Measurements from ENCODE around the gene PCDH12. TPM values are rescaled to one million over a fixed set of nuclear protein-coding genes. Genes with fewer than 3 reads are reported as not detected.

Gene PCDH12
- polyA plus RNA-seq, 3 donors: 0.20 to 1.2 (median 0.90) TPM

DNA sequence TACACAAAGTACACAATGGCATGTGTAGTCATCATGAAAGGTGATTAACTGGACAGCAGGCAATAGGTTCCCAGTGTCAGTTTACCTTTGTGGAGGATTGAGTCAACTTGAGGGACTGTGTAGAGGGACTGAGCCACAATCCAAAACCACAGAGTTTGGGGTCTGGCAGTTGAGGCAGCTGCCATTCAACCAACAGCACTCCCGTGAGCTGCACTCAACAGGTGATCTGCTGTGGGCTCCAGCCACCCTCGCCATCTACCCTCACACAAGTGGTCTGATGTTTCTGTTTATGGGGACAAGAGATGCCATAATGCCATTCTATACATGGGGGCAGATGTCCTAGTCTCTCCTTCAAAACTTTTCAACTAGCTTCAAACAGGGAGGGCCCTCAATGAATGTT is 37.2 kb downstream of the PCDH12 start:
- intact Hi-C loops (cut with micrococcal nuclease): loop anchor here in 1 of 2 donors (5.0 kb wide), 1 partner anchor 37 kb away; the partner anchor contains the start of gene PCDH12
- Histone ChIP-seq H3K9ac (ENCODE audit: insufficient read depth, low read length, poor library complexity, severe bottlenecking) (no peak overlapping the region), H3K9me3 (replicated peaks in 1 of 2; ENCODE audit: control insufficient read depth in 1 of 2, insufficient read depth in 1 of 2, low read length in 2 of 2) (no peaks in the 10 kb centered on the region), H3K4me1 (ENCODE audit: control insufficient read depth in 1 of 2, insufficient read depth in 2 of 2, low read length in 2 of 2) (peaks cover 18 to 21% of the 10 kb centered on the region in 2 donors), H3K79me2 (ENCODE audit: insufficient read depth, low read length) (peaks cover 15% of the 10 kb centered on the region), H3K27me3 (ENCODE audit: control insufficient read depth in 2 of 2, insufficient read depth in 2 of 2, low read length in 2 of 2) (peaks cover 0 to 4% of the 10 kb centered on the region in 2 donors), H2AFZ (ENCODE audit: insufficient read depth, low read depth, low read length, poor library complexity, severe bottlenecking) (no peak overlapping the region), H3K4me3 (replicated peaks in 1 of 3; ENCODE audit: low read depth in 2 of 3, low read length in 3 of 3) (no peak overlapping the region), H3K4me2 (replicated peaks; ENCODE audit: extremely low read depth, low read length, poor library complexity, severe bottlenecking) (no peak overlapping the region), H4K20me1 (ENCODE audit: insufficient read depth, low read length) (peaks cover 11% of the 10 kb centered on the region), H3K27ac (ENCODE audit: low read depth in 1 of 2, low read length in 2 of 2) (no peak overlapping the region), H3K36me3 (replicated peaks in 1 of 2; ENCODE audit: control insufficient read depth in 1 of 2, insufficient read depth in 2 of 2, low read length in 2 of 2) (peaks cover 6 to 7% of the 10 kb centered on the region in 2 donors)
- TF ChIP-seq CTCF (IDR thresholded peaks at IDR 0.05): no peak
- Mint-ChIP-seq H3K27me3 (ENCODE audit: low read depth in 3 of 3) (peaks cover 0 to 3% (median 0%) of the 10 kb centered on the region in 3 donors), H3K27ac (no peak overlapping the region), H3K4me3 (no peak overlapping the region), H3K36me3 (peaks cover 6 to 7% of the 10 kb centered on the region in 2 donors), H3K9me3 (no peaks in the 10 kb centered on the region), H3K4me1 (peaks cover 19% of the 10 kb centered on the region)
- WGBS (ENCODE audit: insufficient coverage): no CpG with 5 or more reads among the region's 2 CpGs
- DNase-seq: no peak

DNA sequence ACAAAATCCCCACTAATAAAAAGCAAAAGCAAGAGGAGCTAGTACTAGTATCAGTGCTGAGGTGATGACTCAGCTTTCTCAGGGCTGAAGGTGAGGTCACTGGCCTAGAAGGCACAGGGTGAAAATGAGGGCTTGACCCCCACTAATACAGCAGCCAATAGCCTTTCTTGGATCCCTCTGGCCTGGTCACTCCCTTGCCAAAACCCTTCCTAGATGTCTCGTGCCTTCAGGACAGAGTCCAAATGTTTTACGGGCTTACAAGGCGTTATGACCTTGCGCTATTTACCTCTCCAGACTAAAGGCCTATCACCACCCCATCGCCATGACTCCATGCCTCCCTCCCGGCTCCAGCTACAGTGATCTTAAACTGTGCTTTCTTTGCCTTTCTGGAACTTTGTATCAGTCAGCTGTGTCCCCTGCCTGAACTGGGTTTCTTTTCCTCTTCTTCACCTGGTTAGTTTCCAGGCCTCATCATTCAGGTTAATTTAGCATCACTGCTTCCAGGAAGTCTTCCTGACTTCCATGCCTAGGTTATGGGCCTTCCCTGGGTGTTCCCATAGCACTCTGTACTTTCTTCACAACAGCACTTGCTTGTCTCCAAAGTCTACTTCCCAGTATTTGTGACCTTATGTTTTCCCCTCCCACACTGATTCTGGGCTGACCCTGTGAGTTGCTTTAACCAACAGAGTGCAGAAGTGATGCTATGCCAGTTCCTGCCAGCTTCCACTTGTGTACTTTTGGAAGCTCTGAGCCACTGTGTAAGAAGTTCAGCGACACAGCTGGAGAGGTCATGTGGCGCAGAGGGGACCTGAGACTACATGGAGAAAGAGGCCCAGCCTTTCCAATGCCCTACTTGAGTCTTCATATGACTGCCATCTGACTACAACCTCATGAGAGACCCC is 38.5 kb downstream of the PCDH12 start:
- H3K79me2 ChIP-seq (ENCODE audit: insufficient read depth, low read length): peaks cover 5% of the 10 kb centered on the region
- peaks cover 5% of the 10 kb centered on the region for H4K20me1 ChIP-seq (ENCODE audit: insufficient read depth, low read length)
- H3K36me3 Mint-ChIP-seq: peaks cover 3 to 5% of the 10 kb centered on the region in 2 donors
- H3K9me3 Mint-ChIP-seq: no peaks in the 10 kb centered on the region
- peak overlapping the region in 1 of 7 donors; percentile 69 for H3K27ac Mint-ChIP-seq
- H3K27ac ChIP-seq (ENCODE audit: low read depth in 1 of 2, low read length in 2 of 2): no peak overlapping the region
- H3K36me3 ChIP-seq (replicated peaks in 1 of 2; ENCODE audit: control insufficient read depth in 1 of 2, insufficient read depth in 2 of 2, low read length in 2 of 2): no peaks in the 10 kb centered on the region
- peaks cover 17 to 20% of the 10 kb centered on the region in 2 donors for H3K4me1 ChIP-seq (ENCODE audit: control insufficient read depth in 1 of 2, insufficient read depth in 2 of 2, low read length in 2 of 2)
- intact Hi-C loops (cut with micrococcal nuclease): loop anchor here in 1 of 2 donors (5.0 kb wide), 1 partner anchor 38 kb away; the partner anchor contains the start of gene PCDH12
- no peak overlapping the region for H2AFZ ChIP-seq (ENCODE audit: insufficient read depth, low read depth, low read length, poor library complexity, severe bottlenecking)
- no peak overlapping the region for H3K4me3 Mint-ChIP-seq
- no peak overlapping the region for H3K4me3 ChIP-seq (replicated peaks in 1 of 3; ENCODE audit: low read depth in 2 of 3, low read length in 3 of 3)
- no peak overlapping the region for H3K4me2 ChIP-seq (replicated peaks; ENCODE audit: extremely low read depth, low read length, poor library complexity, severe bottlenecking)
- no peak for DNase-seq
- peaks cover 0 to 8% (median 0%) of the 10 kb centered on the region in 3 donors for H3K27me3 Mint-ChIP-seq (ENCODE audit: low read depth in 3 of 3)
- H3K4me1 Mint-ChIP-seq: peaks cover 22% of the 10 kb centered on the region
- H3K27me3 ChIP-seq (ENCODE audit: control insufficient read depth in 2 of 2, insufficient read depth in 2 of 2, low read length in 2 of 2): peaks cover 0 to 4% of the 10 kb centered on the region in 2 donors
- H3K9me3 ChIP-seq (replicated peaks in 1 of 2; ENCODE audit: control insufficient read depth in 1 of 2, insufficient read depth in 1 of 2, low read length in 2 of 2): no peaks in the 10 kb centered on the region
- 96% methylated on average over 7 of the region's 8 CpGs for WGBS (ENCODE audit: insufficient coverage)
- TF ChIP-seq CTCF (IDR thresholded peaks at IDR 0.05): no peak
- no peak overlapping the region for H3K9ac ChIP-seq (ENCODE audit: insufficient read depth, low read length, poor library complexity, severe bottlenecking)

All from CD14-positive monocyte (primary cell).